Bone marrow (tissue), 2 donors: ENCODE results near the gene SUGP2.
"Not testable (repeated sequence)": the region's sequence is repeated elsewhere in the genome, so short reads cannot be mapped to it uniquely, and the experiment has no call there.

Experiments used
- DNase-seq, 2 donors: peaks; one replicate each; lab custom pipeline; 2025; lab: John Stamatoyannopoulos, UW

The SUGP2 gene

GRCh38 chr19:19031891-19032290 is 1.4 kb downstream of the SUGP2 start:
- DNase-seq = no peak

DNA sequence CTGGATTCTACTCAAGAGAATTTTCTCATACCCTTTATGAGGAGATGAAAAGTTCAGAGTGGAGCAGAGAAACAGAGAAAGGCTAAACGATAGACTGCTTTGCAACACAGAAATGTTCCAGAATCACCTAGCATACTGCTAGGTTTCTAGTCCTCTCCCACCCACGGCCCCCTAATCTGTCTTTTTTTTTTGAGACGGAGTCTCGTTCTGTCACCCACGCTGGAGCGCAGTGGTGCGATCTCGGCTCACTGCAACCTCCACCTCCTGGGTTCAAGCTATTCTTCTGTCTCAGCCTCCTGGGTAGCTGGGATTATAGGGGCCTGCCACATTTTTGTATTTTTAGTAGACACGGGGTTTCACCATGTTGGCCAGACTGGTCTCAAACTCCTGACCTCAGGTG is 4.8 kb downstream of the SUGP2 start:
- no peak for DNase-seq

DNA sequence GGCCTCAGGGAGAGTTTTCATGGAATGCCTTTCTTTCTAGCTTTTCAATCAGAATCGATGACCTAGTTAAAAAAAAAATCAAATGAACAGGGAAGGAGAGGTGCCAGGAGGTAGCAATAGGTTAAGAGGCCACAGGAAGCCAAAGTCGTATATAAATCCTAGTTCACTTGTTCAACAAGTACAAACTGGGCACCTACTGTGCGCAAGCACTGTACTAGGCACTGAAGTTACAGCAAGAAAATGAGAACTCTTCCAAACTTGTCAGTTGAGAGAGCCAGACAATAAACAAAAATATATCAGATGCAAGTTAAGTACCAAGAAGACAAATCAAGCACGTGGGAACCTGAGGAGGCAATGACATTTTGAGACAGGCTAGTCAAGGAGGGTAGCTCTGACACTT is 6.1 kb downstream of the SUGP2 start:
- no peak for DNase-seq

DNA sequence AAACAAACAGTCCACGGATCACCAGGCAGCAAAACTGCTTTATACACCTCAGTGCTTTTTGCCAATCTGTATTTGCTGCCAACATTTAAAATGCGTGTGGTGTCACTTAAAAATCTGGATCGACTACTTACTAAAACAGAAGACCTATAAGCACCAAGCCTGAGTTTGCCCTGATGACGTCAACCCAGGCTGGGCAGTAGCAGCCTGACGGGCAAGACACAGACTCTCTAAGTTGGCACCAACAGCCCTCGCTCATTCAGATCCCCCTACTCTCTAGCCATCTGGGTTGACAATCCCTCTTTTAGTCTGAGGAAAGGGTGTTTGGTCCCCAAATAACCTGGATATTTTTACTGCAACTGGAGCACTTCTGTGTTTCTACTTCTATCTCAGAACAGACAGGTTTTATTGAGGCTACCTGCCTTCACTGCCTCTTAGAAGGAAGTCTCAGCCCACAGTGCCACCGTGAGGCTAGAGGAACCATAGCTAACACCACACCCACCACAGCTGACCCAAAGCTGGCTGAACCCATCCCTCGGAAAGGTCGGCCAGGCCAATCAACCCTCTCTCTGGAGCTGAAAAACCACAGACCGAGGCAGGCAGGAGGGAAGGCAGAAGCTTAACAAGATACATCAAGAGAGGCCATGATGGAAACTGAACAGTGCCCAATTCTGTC is 6.9 kb downstream of the SUGP2 start:
- DNase-seq = no peak

- no peak for DNase-seq
Observed at GRCh38 chr19:19025861-19026260, 7.5 kb downstream of the SUGP2 start.

DNA sequence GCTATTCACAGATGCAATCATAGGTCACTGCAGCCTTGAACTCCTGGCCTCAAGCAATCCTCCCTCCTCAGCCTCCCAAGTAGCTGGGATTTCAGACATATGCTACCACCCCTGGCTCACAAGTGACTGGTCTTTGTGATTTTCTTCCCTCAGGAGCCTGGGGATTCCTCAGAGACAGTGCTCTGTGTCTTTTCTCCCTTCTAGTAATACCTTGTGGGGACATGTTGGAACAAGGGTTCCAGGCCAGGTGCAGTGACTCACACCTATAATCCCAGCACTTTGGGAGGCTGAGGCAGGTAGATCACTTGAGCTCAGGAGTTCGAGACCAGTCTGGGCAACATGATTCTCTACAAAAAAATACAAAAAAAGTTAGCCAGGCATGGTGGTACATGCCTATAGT is 9.9 kb downstream of the SUGP2 start:
- DNase-seq = not testable (repeated sequence)

DNA sequence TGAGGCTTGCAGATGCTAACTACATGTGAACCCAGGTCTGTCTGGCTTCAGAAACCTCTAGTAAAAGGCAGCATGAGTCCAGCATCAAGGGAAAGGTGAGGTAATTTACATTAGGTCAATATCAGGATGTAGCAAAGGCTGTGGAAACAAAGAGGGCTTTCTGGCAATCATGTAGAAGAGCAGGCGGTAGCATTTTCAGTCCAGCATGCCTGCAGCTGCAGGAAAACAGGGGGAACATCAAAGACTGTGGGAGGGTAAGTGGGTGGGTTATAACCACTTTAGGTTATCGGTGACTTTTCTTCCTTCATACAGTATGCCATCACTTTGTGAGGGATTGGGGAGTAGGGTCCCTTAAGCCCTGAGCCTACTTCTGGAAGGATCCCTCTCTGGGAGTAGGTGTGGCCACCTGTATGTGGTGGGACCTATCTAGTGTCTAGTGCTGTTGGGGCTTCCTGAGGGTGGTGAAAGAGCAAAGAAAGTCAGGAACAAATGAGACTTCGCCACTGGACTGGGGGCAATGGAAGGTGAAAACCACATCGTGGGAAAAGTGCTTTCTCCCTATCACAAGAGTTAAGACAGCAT is 10.8 kb downstream of the SUGP2 start:
- no peak for DNase-seq

DNA sequence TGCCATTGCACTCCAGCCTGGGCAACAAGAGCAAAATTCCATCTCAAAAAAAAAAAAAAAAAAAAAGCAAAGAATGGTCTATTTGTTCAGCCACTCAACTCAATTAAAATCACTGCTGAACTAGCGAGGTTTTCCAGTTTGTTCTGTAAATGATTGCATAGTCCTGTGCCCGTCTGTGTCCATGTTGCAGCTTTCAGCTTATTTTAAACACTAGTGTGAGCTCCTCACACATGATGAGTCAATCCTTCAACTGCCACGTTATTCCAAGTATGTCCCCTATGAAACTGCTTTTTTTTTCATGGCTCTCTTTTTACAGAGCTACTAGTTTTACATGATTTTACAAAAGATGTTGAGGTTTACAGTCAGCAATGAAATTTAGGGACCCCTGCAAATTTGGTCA is 12.2 kb downstream of the SUGP2 start:
- no peak for DNase-seq

DNA sequence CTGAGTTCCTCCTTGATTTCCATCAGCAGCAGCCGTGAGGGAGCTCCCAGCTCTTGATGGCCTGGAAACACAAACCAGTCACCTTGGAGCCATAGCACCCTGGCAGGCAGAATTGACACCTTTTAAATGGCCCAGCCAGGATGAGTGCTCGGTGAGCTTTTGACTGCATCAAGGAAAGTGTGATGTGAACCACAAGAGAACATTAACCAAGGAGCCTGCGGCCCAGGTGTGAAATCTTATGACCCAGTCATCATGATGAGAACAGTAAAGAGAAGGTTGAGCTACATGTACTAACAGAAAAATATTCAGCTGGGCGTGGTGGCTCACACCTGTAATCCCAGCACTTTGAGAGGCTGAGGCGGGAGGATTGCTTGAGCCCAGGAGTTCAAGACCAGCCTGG is 22.8 kb downstream of the SUGP2 start:
- DNase-seq = no peak

DNA sequence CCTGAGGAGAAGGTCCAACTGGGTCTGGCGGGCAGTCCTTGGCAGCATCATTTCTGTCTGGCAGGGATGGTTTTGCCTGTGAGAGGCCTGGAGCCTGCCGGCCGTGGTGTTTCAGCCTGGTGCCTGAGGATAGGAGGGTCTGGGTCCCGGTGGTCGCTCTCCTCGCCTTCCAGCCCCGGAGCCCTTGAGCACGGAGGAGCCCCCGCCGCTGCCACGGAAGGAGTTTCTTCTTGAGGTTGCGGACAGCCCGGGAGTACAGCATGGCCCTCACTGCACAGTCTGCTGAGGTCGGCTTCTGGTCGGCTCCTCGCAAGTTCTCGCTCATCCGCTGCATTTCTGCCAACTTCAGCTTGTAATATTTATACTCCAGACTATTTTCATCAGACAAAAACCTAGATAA is 23.4 kb downstream of the SUGP2 start:
- no peak for DNase-seq

DNA sequence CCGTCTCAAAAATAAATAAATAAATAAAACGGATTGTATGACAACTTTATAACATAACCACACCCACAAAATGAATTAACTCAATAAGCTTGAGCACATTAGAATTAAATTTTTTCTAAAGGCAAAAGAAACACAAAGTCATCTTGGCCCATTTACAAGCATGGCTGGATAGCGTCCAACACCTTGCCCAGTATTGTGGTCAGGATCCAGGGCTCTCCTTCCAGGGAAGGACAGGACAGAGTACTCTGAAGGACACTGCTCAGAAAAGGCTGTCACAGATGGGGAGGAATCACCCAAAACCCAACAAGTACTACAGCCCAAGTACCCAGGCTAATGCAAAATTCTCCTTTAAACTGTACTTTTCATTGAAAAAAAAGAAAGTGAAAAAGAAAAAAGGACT is 27.1 kb downstream of the SUGP2 start:
- no peak for DNase-seq

DNA sequence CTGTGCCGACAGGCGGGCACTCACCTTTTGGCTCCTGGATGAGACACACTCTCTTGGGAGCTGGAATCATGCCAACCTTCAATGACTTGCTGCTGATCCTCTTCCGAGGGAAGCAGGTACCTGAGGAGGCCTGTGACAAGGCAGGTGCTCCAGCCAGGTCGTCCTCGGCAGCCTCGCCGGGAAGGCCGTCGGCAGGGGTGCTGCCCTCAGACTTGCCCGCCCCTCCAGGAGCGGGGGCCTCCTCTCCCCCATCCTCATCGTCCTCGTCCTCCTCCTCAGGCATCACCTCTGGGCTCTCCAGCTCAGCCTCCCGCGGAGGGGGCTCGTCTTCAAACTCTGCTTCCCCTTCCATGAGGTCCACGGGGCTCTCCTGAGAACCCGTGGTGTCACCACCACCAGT is 29.2 kb downstream of the SUGP2 start:
- no peak for DNase-seq

DNA sequence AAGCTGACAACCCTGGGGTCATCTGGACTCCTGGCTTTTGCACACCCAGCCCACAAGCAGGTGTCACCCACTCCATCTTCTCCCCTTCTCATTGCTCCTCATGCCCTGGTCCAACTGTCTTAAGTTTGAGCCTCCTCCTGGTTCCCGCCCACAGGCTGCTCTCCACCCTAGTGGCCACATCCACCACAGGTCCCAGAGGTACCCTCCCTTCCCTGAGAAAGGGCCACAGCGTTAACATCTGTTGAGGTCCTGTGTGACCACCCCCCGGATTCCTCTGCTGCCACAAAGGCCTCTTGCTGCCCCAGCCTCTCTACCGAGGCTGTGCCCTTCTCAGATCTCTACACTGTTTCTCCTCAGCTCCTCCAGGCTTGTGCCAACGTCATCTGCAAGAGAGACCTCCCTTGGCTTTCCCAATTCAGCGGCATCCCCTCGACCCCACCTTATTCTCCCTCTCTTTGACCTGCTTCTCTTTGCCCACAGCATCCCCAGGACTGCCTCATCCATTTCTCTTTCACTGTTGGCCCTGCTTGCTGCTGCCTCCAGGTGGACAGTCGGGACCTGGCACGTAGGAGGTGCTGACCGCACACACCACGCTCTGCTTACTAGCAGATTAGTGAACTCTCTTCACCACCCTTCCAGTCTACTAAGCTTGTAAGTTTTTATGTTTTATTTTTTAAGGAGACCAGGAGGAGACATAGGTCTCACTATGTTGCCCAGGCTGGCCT is 33.3 kb downstream of the SUGP2 start:
- DNase-seq = no peak

DNA sequence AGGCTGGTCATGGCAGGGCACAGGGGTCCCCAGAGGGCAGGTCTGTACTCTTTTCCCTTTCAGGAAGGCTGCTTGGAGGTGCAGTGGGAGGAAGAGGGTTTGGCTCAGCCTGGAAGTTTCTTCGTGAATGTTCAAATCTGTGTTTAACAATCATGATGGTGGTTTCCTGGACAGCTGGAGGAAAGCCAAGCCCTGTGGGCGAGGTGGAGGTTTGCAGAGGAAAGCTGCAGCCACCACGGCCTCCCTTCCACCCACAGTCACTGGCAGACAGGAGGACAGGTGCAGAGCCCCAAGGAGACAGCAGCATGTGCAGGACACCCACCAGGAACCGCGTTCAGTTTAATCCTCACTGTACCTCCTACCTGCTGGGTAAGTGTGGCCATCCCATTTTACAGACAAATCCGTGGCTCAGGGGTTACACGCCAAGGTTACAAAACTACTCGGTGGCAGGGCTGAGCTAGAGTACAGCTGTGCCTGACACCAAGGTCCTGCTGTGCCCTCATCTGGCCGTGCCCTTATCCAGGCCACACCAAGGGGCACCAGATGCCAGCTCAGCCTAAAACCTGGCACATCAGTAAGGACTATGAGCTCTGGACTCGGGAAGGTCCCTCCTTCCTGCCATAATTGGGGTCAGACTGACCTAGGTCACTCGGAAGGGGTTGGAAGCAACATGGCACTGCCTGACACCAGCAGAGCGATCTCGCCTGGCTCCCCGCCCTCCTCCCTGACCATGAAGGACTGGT is 34.1 kb downstream of the SUGP2 start:
- DNase-seq = no peak

- DNase-seq = no peak
Observed at GRCh38 chr19:18998276-18998675, 35.0 kb downstream of the SUGP2 start.

DNA sequence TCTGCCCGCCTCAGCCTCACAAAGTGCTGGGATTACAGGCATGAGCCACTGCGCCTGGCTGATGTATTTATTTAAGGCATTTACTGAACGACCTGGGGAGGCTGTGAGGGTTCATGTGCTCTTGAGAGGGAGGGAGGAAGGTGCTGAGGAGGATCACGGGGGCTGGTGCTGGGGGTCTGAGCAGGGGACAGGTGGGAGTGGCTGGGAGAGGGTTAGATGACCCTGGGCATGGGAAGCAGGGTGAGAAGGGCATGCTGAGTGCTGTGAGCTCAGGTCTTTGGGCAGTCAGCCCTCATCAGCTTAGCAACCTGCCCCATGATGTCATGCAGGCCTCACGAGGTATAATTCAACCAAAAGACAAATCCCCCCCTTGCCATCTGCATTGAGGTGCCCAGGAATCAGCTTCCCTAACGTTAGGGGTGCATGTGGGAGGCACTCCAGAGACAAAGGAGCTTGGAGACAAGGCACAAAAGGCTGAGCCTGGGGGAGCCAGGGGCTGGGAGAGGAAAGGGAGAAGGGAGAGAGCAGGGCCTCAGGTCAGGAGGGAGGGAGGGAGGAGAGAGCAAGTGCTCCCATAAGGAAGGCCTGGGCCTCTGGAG is 36.4 kb downstream of the SUGP2 start:
- DNase-seq = no peak

DNA sequence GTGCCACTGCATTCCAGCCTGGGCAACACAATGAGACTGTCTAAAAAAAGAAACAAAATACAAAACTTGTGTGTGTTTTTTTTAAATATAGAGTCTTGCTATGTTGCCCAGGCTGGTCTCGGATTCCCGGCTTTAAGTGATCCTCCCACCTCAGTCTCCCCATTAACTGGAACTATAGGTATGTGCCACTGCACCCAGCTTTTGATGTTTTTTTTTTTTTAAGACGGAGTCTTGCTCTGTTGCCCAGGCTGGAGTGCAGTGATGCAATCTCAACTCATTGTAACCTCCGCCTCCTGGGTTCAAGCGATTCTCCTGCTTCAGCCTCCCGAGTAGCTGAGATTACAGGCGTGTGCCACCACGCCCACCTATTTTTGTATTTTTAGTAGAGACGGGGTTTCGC is 37.0 kb downstream of the SUGP2 start:
- no peak for DNase-seq

GRCh38 chr19:18995804-18996241 is 37.5 kb downstream of the SUGP2 start:
- peak in 1 of 2 donors; percentile 43 for DNase-seq

GRCh38 chr19:18993115-18993514 is 40.2 kb downstream of the SUGP2 start:
- no peak for DNase-seq

DNA sequence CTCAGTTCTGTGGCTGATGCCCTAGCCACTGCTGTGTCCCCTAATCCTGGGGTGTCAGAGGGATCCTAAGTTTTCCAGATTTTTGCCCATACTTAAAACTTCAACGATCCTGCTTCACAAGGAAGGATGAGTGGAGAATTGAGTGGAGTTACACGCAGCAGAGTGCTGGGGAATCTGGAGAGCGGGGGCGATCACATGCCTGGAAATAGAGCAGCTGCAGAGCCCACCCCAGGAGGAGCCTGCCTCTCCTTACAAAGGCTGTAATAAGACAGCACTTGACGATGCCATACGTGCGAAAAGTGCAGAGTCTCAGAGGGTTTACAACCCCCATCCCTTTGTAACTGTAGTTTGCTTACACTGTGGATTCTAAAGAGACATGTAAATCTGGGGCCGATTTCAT is 40.6 kb downstream of the SUGP2 start:
- no peak for DNase-seq

GRCh38 chr19:18991468-18991867 is 41.8 kb downstream of the SUGP2 start:
- DNase-seq = no peak

GRCh38 chr19:18991006-18991405 is 42.3 kb downstream of the SUGP2 start:
- DNase-seq = no peak
